HEK293T (cell line): ENCODE data around the gene AGAP3.
A peak's percentile ranks its signal among the peaks of the same experiment; 100 is the strongest.

ENCODE experiments used
- CTCF ChIA-PET: fragments of 350-600 bp; formaldehyde crosslinking; extraction: SDS; loops from one replicate; lab custom pipeline; 2021; ENCODE audit warnings: antibody characterized with exemption, inconsistent platforms; lab: Yijun Ruan, JAX
- POLR2A ChIA-PET: fragments of 350-600 bp; formaldehyde crosslinking; extraction: SDS; loops from one replicate; lab custom pipeline; 2020; ENCODE audit warnings: antibody characterized with exemption, inconsistent platforms; lab: Yijun Ruan, JAX
- DNase-seq: peaks from one replicate; pipeline ENCODE4 v3.0.0; 2012; ENCODE audit warnings: mixed read lengths; ENCODE audit errors: extremely low spot score
- ARNT ChIP-seq: fragments of 450-650 bp; IDR thresholded peaks from 2 replicates; pipeline ENCODE4 v1.6.1; 2017; ENCODE audit warnings: mild to moderate bottlenecking
- BHLHE40 ChIP-seq: fragments of 450-650 bp; IDR thresholded peaks from 2 replicates; pipeline ENCODE4 v1.6.1; 2016; ENCODE audit warnings: mild to moderate bottlenecking, moderate library complexity, borderline replicate concordance
- CTBP1 ChIP-seq: fragments of 450-650 bp; IDR thresholded peaks from 2 replicates; pipeline ENCODE4 v1.6.1; 2016; ENCODE audit warnings: borderline replicate concordance
- ELF4 ChIP-seq: fragments of 450-650 bp; IDR thresholded peaks from 2 replicates; pipeline ENCODE4 v1.6.1; 2017; ENCODE audit warnings: antibody characterized with exemption
- FOXA1 ChIP-seq: fragments of 450-650 bp; IDR thresholded peaks from 2 replicates; pipeline ENCODE4 v1.6.1; 2016; ENCODE audit warnings: mild to moderate bottlenecking
- FOXK2 ChIP-seq: fragments of 450-650 bp; IDR thresholded peaks from 2 replicates; pipeline ENCODE4 v1.6.1; 2016; ENCODE audit warnings: mild to moderate bottlenecking
- FOXM1 ChIP-seq: fragments of 450-650 bp; IDR thresholded peaks from 2 replicates; pipeline ENCODE4 v1.6.1; 2017; ENCODE audit warnings: mild to moderate bottlenecking, borderline replicate concordance
- HDGF ChIP-seq: fragments of 450-650 bp; IDR thresholded peaks from 2 replicates; pipeline ENCODE4 v1.6.1; 2017; ENCODE audit warnings: antibody characterized with exemption, borderline replicate concordance
- L3MBTL2 ChIP-seq: fragments of 450-650 bp; conservative IDR thresholded peaks from 2 replicates; pipeline ENCODE4 v1.6.1; 2016; ENCODE audit warnings: mild to moderate bottlenecking
- LEF1 ChIP-seq: fragments of 450-650 bp; IDR thresholded peaks from 2 replicates; pipeline ENCODE4 v1.6.1; 2017; ENCODE audit warnings: mild to moderate bottlenecking, borderline replicate concordance
- NFRKB ChIP-seq: fragments of 450-650 bp; IDR thresholded peaks from 2 replicates; pipeline ENCODE4 v1.6.1; 2016; ENCODE audit warnings: mild to moderate bottlenecking, moderate library complexity
- PKNOX1 ChIP-seq: fragments of 450-650 bp; IDR thresholded peaks from 2 replicates; pipeline ENCODE4 v1.6.1; 2016
- SP1 ChIP-seq: fragments of 450-650 bp; IDR thresholded peaks from 2 replicates; pipeline ENCODE4 v1.6.1; 2017
- SUZ12 ChIP-seq: fragments of 450-650 bp; IDR thresholded peaks from 2 replicates; pipeline ENCODE4 v1.6.1; 2016; ENCODE audit warnings: mild to moderate bottlenecking
- TARDBP ChIP-seq: fragments of 450-650 bp; IDR thresholded peaks from 2 replicates; pipeline ENCODE4 v1.6.1; 2016
- ZNF384 ChIP-seq: fragments of 450-650 bp; IDR thresholded peaks from 2 replicates; pipeline ENCODE4 v1.6.1; 2016

The AGAP3 gene

GRCh38 chr7:151114151-151115090 is 28.1 kb downstream of the AGAP3 start:
- POLR2A ChIA-PET: no interaction called here
- DNase-seq: peak; percentile 66
- CTCF ChIA-PET: interaction anchor here (0.8 kb wide), 1 partner anchor 10 kb away, joined by 4 read pairs; no protein-coding TSS in a partner anchor
- TF ChIP-seq HDGF (no peak), ELF4 (no peak), PKNOX1 (no peak), FOXK2 (no peak), L3MBTL2 (no peak; the same call in 1 of the 2 replicates)

GRCh38 chr7:151115121-151115835 is 29.0 kb downstream of the AGAP3 start:
- ChIA-PET CTCF (interaction anchor here (0.8 kb wide), 1 partner anchor 30 kb away, joined by 4 read pairs; no protein-coding TSS in a partner anchor), POLR2A (no interaction called here)
- TF ChIP-seq ZNF384 (no peak), NFRKB (no peak), ARNT (peak; percentile 27; the same call in 1 of the 2 replicates)
- DNase-seq: peak; percentile 59

- CTCF ChIA-PET: interaction anchor here (0.8 kb wide), 1 partner anchor 29 kb away, joined by 4 read pairs; no protein-coding TSS in a partner anchor
- TF ChIP-seq ZNF384: no peak
- TF ChIP-seq TARDBP: no peak
- TF ChIP-seq FOXK2: no peak
- no peak for TF ChIP-seq BHLHE40
- no peak for TF ChIP-seq FOXA1
- TF ChIP-seq CTBP1: no peak
- TF ChIP-seq HDGF: no peak
- TF ChIP-seq SUZ12: no peak
- TF ChIP-seq LEF1: no peak
- TF ChIP-seq ELF4: no peak
- TF ChIP-seq ARNT: no peak
- POLR2A ChIA-PET: no interaction called here
- no peak for DNase-seq
Measured at GRCh38 chr7:151115836-151116418, 29.7 kb downstream of the AGAP3 start.

GRCh38 chr7:151116603-151117440 is 30.5 kb downstream of the AGAP3 start:
- no peak for DNase-seq
- ChIA-PET CTCF (no interaction called here), POLR2A (no interaction called here)
- no peak for TF ChIP-seq SP1
- no peak for TF ChIP-seq ZNF384
- no peak for TF ChIP-seq PKNOX1
- TF ChIP-seq SUZ12: no peak
- TF ChIP-seq LEF1: no peak
- TF ChIP-seq HDGF: no peak
- TF ChIP-seq BHLHE40: no peak
- no peak for TF ChIP-seq FOXA1
- no peak for TF ChIP-seq FOXM1
- no peak for TF ChIP-seq TARDBP
- TF ChIP-seq L3MBTL2: no peak
- no peak for TF ChIP-seq FOXK2
- no peak for TF ChIP-seq NFRKB
- TF ChIP-seq ARNT: no peak
- no peak for TF ChIP-seq ELF4
- no peak for TF ChIP-seq CTBP1

GRCh38 chr7:151117565-151117964 is 31.3 kb downstream of the AGAP3 start:
- no peak for DNase-seq
- CTCF ChIA-PET: no interaction called here
- POLR2A ChIA-PET: no interaction called here
- TF ChIP-seq TARDBP (no peak), PKNOX1 (no peak), HDGF (no peak), LEF1 (no peak), CTBP1 (no peak), SUZ12 (no peak), ELF4 (no peak), ARNT (no peak), BHLHE40 (no peak), FOXA1 (no peak), ZNF384 (no peak), FOXM1 (no peak), SP1 (no peak), L3MBTL2 (no peak)
